GM12801 (cell line): ENCODE measurements around the gene COMMD10.

Experiments used
- TF ChIP-seq, protein P1 (sequence below): IDR thresholded peaks from one replicate; pipeline ENCODE4 v1.5.1; 2011; ENCODE audit warnings: control low read depth; ENCODE audit not compliant: insufficient read length; ENCODE audit errors: extremely low read depth

The COMMD10 gene

DNA sequence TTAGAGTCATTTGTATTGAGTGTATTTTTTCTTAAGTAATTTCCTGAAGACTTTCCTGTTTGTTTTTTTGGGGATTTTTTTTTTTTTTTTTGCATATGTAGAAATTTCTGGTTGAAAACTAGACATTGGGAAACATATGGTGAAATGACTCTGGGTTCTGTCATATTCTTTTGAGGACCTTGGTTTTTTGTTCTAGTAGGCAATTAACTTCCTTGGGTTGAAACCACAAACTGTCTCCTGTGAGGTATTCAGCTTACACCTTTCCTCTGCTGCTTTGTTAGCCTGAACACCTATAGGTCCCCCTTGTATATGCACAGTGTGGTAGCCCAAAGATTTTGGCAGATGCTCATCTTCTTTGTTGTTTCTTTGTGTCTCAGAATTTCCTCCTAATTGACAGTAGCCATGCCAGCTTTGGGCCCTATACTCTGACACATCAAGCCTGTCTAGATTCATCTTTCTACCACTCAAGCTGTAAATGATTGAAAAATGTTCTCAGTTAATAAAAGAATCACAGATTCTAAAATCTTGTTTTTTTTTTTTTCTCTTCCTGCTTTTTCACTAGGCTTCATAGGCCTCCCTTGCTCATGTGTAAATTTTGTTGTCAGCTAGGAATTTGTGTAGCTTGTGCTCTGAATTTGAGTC is 140.6 kb downstream of the COMMD10 start:
- TF ChIP-seq, protein P1, sequence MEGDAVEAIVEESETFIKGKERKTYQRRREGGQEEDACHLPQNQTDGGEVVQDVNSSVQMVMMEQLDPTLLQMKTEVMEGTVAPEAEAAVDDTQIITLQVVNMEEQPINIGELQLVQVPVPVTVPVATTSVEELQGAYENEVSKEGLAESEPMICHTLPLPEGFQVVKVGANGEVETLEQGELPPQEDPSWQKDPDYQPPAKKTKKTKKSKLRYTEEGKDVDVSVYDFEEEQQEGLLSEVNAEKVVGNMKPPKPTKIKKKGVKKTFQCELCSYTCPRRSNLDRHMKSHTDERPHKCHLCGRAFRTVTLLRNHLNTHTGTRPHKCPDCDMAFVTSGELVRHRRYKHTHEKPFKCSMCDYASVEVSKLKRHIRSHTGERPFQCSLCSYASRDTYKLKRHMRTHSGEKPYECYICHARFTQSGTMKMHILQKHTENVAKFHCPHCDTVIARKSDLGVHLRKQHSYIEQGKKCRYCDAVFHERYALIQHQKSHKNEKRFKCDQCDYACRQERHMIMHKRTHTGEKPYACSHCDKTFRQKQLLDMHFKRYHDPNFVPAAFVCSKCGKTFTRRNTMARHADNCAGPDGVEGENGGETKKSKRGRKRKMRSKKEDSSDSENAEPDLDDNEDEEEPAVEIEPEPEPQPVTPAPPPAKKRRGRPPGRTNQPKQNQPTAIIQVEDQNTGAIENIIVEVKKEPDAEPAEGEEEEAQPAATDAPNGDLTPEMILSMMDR = no peak

DNA sequence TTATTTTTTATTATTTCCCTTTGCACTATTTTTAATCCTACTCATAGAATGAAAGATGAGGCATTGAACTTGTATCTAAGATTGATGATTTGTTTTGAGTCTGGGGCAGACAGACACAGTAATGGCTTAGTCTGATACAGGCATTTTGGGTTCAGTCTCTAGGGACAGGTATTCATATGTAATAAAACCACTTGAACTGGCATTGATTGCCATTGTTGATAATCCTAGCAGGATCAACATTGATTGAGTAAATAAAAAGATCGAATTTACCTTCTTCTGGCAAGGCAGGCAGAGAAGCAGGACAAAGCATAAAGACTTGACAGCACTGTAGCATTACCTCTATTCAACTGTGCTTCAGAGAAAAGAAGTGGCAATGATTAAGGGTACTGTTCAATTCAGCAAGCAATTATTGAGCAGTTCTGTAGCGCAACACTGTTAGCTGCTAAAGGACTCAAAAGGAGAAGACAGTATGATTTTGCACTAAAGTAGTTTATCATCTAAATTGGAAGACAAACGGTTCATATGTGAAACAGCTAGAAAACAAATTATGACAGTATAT is 144.4 kb downstream of the COMMD10 start:
- TF ChIP-seq, protein P1 = no peak

DNA sequence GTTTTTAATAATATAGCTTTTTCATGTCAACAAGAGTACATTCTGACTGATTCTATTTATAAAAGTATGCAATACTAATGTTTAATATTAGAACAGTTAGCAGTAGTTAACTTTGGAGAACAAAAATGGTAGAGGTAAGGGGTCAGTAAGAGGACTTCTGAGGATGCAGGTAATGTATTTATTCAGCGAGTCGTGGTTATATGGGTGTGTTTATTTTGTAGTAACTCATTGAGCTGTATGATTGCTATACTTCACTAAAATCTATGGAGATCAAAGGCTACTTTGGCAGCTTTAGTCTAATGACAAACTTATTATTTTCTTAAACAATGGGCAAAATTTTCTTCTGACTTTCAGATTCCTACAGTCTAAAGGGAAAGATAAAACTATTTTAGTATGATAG is 146.5 kb downstream of the COMMD10 start:
- TF ChIP-seq, protein P1 = no peak

DNA sequence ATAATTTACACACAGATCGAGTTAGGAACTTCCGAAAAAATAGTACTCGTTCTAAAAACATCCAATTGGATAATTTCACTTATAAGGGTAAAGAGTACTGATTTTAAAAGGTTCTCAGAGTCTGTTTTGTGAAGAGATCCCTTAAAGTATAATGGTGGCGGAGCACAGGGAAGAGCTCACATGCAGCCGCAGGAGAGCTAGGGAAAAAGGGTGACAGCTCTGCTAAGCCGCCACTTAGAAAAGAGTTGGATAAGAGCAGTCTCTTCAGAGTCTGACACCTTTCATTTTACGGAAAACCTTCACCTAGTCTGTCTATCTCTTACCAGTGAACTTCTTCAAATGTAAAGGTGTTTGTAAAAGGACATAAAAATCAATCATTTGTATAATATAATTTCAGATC is 149.9 kb downstream of the COMMD10 start:
- TF ChIP-seq, protein P1 = no peak

GRCh38 chr5:116237917-116238500 is 153.2 kb downstream of the COMMD10 start:
- TF ChIP-seq, protein P1 = no peak

DNA sequence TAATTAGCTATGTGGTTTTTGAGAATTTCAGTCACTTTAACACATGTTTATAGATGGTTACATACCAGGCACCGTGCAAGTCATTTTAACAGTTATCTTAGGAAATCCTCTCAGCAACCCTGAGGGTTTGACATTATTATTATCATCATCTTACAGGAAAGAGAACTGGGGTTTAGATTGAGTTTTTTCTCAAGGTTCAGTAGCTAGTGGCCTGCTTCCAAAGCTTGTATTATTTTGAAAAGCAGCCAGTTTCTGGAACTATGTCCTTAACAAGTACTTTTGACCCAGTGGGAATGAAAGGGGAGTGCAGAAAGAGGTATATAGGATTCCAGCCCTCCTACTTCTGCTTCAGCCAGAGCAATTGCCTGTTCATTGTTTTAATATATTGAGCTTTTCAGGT is 157.5 kb downstream of the COMMD10 start:
- TF ChIP-seq, protein P1 = no peak

DNA sequence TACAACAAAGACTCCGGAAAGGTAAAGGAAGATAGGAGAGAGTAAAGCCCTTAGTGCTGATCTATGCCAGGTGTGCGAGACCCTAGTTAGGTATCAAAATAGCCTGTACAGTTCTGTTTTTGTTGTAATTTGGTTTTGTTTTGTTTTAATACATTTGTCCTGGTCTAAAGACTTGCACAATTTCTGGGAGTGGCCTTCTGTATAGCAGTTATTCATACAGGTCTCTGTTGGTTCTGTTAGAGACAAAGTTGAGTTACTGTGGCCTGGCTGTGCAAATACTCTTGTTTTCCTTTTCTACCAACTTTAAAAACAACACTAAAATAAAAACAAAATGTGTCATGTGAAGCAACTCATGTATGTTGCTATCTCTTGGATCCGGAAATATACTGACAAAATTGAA is 163.6 kb downstream of the COMMD10 start:
- TF ChIP-seq, protein P1 = no peak
